T-helper 1 cell treated with Interleukin-12 subunit alpha and Interleukin-12 subunit beta and Interleukin-4 antibody, amounts not matched to agents 30 μg/mL and 1 μg/mL, for 36 hours (primary cell): Measurements from ENCODE around the gene GLRA3.

Experiments
- H3K27ac Mint-ChIP-seq: one replicate; pipeline ENCODE4 v1.8.0; 2021; ENCODE audit warnings: mild to moderate bottlenecking, mixed read lengths
- H3K27me3 Mint-ChIP-seq: one replicate; pipeline ENCODE4 v1.8.0; 2021; ENCODE audit warnings: low read depth, mixed read lengths
- H3K36me3 Mint-ChIP-seq: one replicate; pipeline ENCODE4 v1.8.0; 2021; ENCODE audit warnings: low read depth, mixed read lengths
- H3K4me1 Mint-ChIP-seq: one replicate; pipeline ENCODE4 v1.8.0; 2021; ENCODE audit warnings: low read depth, mixed read lengths
- H3K4me3 Mint-ChIP-seq: one replicate; pipeline ENCODE4 v1.8.0; 2021; ENCODE audit warnings: mild to moderate bottlenecking, moderate library complexity, mixed read lengths
- H3K9me3 Mint-ChIP-seq: one replicate; pipeline ENCODE4 v1.8.0; 2021; ENCODE audit warnings: mixed read lengths

GLRA3 gene

DNA sequence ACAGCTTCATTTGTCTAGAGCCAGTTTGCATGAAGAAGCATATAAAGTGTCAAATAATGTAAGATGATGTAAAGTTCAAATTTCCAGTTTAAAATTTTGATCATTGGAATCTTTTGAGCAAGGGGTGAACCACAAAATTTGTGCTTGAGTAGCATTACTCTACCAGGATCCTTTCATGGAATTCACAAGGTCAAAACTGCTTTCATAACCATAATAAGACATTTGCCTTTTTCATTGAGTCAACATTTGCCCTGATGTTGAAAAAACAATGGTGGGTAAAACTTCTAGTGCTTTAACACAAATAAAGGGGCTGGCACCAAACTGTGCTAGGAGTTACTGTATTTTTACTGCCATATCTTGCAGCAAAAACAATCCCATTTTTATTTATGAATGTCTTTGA, 142.2 kb downstream of the GLRA3 start:
- Mint-ChIP-seq H3K36me3 (no peaks in the 10 kb centered on the region), H3K27ac (no peak overlapping the region), H3K27me3 (no peaks in the 10 kb centered on the region), H3K9me3 (peaks cover 13% of the 10 kb centered on the region), H3K4me1 (no peaks in the 10 kb centered on the region), H3K4me3 (no peak overlapping the region)

- no peaks in the 10 kb centered on the region for H3K27me3 Mint-ChIP-seq
- no peaks in the 10 kb centered on the region for H3K9me3 Mint-ChIP-seq
- H3K27ac Mint-ChIP-seq: no peak overlapping the region
- H3K36me3 Mint-ChIP-seq: no peaks in the 10 kb centered on the region
- no peaks in the 10 kb centered on the region for H3K4me1 Mint-ChIP-seq
- no peak overlapping the region for H3K4me3 Mint-ChIP-seq
Measured at GRCh38 chr4:174681723-174682300, 147.2 kb downstream of the GLRA3 start.

DNA sequence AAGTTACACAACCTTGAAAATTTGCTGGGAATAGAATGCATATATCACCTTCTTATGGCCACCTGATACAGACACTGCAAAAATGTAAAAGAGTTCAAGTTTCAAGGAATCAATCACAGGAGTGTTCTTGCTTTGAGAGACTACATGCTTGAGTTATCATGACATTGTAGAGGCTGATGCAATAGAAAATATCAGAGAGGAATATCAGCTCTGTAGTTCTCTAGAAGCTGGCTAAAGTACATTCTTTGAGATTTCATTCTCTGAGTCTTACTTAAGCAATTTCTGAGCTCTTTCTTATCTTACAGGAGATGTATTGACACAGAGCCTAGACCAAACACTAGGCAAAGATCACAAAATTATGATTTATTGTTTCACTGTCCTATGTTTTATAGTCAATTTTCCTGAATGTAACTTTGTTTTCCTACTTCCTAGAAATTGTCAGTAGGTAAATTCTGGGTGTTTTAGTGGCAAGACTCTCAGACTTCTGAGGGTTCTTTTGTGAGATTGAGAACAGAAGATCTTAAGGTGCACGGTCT, 154.7 kb downstream of the GLRA3 start:
- Mint-ChIP-seq H3K36me3 (no peaks in the 10 kb centered on the region), H3K4me1 (no peaks in the 10 kb centered on the region), H3K9me3 (no peaks in the 10 kb centered on the region), H3K27me3 (no peaks in the 10 kb centered on the region), H3K27ac (no peak overlapping the region), H3K4me3 (no peak overlapping the region)

DNA sequence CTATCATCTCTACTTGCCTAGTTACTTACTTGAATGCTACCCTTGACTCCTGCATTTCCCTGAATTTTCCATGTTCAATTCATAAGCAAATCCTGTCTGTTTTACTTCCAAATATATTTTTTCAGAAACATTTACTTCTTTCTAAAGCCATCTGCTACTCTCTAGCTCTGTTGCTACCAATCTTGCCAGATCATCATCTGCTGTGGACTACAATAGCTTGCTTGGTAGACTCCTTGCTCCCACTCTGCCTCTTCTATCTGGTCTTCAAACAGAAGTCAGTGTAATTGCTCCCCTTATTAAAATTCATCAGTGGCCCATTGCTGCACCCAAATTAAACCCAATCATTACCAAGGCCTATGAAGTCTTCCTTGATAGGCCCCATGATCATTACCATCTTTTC, 155.2 kb downstream of the GLRA3 start:
- H3K27me3 Mint-ChIP-seq: no peaks in the 10 kb centered on the region

DNA sequence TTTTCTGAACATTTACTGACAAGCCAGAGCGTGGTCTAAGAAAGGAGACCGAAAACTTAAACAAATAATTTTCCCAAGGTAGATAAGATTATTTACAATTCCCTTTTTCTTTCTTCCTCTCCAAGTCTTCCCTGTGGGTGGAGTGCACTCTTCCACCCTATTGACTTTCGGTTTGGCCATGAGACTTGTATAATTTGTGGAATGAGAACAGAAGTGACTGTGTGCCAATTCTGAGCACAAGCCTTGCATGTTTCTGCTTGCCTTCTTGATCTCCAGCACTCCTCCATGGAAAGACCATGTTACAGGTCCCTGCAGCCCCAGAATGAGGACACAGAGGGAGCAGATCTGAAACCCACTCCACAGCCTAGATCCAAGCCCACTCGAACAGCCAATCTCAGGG, 156.8 kb downstream of the GLRA3 start:
- Mint-ChIP-seq H3K9me3 (no peaks in the 10 kb centered on the region), H3K4me1 (no peaks in the 10 kb centered on the region), H3K4me3 (no peak overlapping the region), H3K27ac (no peak overlapping the region), H3K36me3 (no peaks in the 10 kb centered on the region), H3K27me3 (no peaks in the 10 kb centered on the region)

More for the DNA sequence above, 155.2 kb downstream of the GLRA3 start:
- Mint-ChIP-seq H3K27ac (no peak overlapping the region), H3K4me3 (no peak overlapping the region), H3K9me3 (no peaks in the 10 kb centered on the region), H3K4me1 (no peaks in the 10 kb centered on the region), H3K36me3 (no peaks in the 10 kb centered on the region)

DNA sequence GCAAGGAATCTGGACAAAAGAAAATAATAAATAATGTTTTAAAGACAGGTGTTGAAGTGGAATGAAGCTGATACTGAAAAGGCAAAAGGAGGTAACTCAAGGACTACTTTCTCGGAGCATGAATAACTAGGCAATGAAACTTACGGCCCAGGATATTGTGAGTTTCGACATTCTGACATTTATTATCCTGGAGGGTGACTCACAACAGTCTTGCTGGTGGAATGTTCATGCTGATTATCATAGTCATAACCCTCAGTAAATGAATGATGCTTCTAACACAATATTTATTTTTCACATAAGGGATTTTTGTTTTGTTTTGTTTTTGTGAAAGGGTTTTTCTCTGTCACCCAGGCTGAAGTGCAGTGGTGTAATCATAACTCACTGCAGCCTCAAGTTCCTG, 159.8 kb downstream of the GLRA3 start:
- Mint-ChIP-seq H3K36me3 (no peaks in the 10 kb centered on the region), H3K4me1 (no peaks in the 10 kb centered on the region), H3K27me3 (no peaks in the 10 kb centered on the region), H3K27ac (no peak overlapping the region), H3K4me3 (no peak overlapping the region), H3K9me3 (no peaks in the 10 kb centered on the region)

DNA sequence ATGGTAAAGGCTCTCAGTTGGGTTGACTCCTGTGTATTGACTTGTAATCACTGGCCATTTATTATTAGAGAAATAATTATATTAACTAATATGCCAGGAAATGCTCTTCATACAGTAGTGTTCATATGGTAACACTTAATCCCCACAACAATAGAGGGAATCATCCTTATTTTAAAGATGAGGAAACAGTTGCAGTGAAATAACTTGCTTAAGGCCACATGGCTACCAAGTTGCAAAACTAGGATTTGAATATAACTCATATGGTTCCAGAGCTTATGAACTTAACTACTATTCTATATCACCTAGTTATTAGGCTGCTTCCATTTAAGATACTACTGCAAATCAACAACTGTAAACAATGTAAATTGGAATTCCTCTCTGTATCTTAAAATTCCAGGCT, 163.2 kb downstream of the GLRA3 start:
- peaks cover 4% of the 10 kb centered on the region for H3K27me3 Mint-ChIP-seq
- no peaks in the 10 kb centered on the region for H3K36me3 Mint-ChIP-seq
- no peak overlapping the region for H3K27ac Mint-ChIP-seq
- H3K4me3 Mint-ChIP-seq: no peak overlapping the region
- no peaks in the 10 kb centered on the region for H3K4me1 Mint-ChIP-seq
- no peaks in the 10 kb centered on the region for H3K9me3 Mint-ChIP-seq

DNA sequence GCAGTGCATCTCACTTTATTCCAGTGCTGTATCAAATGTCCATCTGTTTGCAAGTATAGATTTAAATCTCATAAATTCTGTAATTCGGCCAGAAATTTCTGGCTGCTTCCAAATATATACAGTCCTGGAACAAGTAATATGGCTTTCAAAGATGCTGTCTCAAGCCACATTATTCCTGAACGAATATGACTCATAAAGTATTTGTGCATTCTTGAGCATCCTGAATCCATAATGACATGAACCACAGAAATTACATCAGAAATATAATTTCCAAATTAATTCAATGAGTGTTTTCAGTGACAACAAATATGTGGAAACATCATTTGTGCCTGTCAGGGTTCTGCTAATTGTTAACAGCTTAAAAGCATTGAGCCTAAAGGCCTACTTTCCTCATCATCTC, 165.8 kb downstream of the GLRA3 start:
- Mint-ChIP-seq H3K27ac (no peak overlapping the region), H3K27me3 (peaks cover 4% of the 10 kb centered on the region)

DNA sequence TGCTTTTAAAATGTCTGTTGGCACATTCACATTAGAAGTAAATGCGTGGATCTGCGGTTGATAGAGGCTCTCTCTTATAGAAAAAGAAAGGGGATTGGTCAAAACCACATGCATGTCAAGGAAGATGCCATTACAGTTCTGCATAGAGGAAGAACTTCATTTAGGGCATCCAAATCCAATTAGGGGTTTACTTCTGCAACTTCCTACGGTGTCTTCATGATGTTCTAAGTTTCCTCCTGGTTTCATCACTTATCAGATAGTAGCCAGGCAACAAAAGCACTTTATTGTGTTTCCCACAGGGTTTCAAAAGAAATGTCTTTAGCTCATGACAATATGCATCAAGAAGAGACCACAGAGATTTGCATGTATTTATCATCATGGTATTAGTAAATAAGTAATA, 170.8 kb downstream of the GLRA3 start:
- Mint-ChIP-seq H3K27ac (no peak overlapping the region), H3K27me3 (peaks cover 4% of the 10 kb centered on the region), H3K4me1 (no peaks in the 10 kb centered on the region), H3K9me3 (no peaks in the 10 kb centered on the region), H3K4me3 (no peak overlapping the region), H3K36me3 (no peaks in the 10 kb centered on the region)

More for the DNA sequence above, 165.8 kb downstream of the GLRA3 start:
- Mint-ChIP-seq H3K36me3 (no peaks in the 10 kb centered on the region), H3K4me1 (no peaks in the 10 kb centered on the region), H3K4me3 (no peak overlapping the region), H3K9me3 (no peaks in the 10 kb centered on the region)

DNA sequence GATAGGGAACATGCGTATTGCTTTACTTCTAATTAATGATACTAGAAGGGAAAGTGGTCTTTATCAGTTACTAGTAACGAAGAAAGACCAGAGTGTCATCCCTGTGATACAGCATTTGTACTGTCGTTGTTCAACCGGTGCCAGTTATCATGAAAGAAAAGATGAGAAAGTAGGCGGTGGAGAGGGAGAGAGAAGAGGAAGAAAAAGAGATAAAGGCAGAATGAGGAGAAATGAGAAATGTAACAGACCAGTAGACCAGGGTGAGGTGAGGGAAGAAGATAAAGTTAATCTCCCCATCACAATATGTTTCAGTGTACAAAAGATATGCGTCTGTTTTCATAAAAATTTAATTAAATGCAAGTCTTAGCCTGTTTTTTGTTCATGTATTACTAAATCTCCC, 171.6 kb downstream of the GLRA3 start:
- peaks cover 4% of the 10 kb centered on the region for H3K27me3 Mint-ChIP-seq
- H3K9me3 Mint-ChIP-seq: no peaks in the 10 kb centered on the region
- H3K36me3 Mint-ChIP-seq: no peaks in the 10 kb centered on the region
- H3K4me3 Mint-ChIP-seq: no peak overlapping the region
- no peak overlapping the region for H3K27ac Mint-ChIP-seq
- no peaks in the 10 kb centered on the region for H3K4me1 Mint-ChIP-seq

- Mint-ChIP-seq H3K4me1 (no peaks in the 10 kb centered on the region), H3K36me3 (no peaks in the 10 kb centered on the region), H3K27ac (no peak overlapping the region), H3K9me3 (no peaks in the 10 kb centered on the region), H3K27me3 (peaks cover 4% of the 10 kb centered on the region), H3K4me3 (no peak overlapping the region)
Measured at GRCh38 chr4:174654634-174655033, 174.4 kb downstream of the GLRA3 start.

GRCh38 chr4:174650711-174651355, 178.2 kb downstream of the GLRA3 start:
- H3K27ac Mint-ChIP-seq: no peak overlapping the region
- no peaks in the 10 kb centered on the region for H3K27me3 Mint-ChIP-seq
- H3K36me3 Mint-ChIP-seq: no peaks in the 10 kb centered on the region
- H3K9me3 Mint-ChIP-seq: no peaks in the 10 kb centered on the region
- no peaks in the 10 kb centered on the region for H3K4me1 Mint-ChIP-seq
- H3K4me3 Mint-ChIP-seq: no peak overlapping the region

- Mint-ChIP-seq H3K27me3 (no peaks in the 10 kb centered on the region), H3K36me3 (no peaks in the 10 kb centered on the region), H3K4me3 (no peak overlapping the region), H3K4me1 (no peaks in the 10 kb centered on the region), H3K9me3 (no peaks in the 10 kb centered on the region), H3K27ac (no peak overlapping the region)
Measured at GRCh38 chr4:174648812-174649211, 180.2 kb downstream of the GLRA3 start.

DNA sequence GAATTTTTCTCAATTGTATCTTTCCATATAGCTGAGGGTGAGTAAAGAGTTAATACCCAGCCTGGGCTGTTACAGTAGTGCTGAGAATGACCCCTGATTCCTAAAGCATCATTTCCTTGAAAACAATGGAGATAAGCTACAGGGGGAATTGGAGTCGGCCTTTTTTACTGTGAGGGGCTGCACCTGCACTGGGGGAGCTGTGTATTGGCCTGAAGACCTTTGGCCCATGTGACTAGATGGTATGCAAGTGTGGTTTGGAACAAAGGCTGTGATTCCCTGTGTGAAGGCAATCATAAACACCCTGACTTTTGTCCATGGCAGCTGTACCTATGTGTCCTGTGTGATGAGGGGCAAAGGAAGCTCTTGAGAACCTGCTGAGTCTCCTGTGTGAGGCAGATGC, 182.7 kb downstream of the GLRA3 start:
- H3K36me3 Mint-ChIP-seq: no peaks in the 10 kb centered on the region
- H3K27me3 Mint-ChIP-seq: peaks cover 5% of the 10 kb centered on the region
- no peak overlapping the region for H3K27ac Mint-ChIP-seq
- no peaks in the 10 kb centered on the region for H3K9me3 Mint-ChIP-seq
- H3K4me1 Mint-ChIP-seq: no peaks in the 10 kb centered on the region
- no peak overlapping the region for H3K4me3 Mint-ChIP-seq

- Mint-ChIP-seq H3K27ac (no peak overlapping the region), H3K9me3 (no peaks in the 10 kb centered on the region), H3K4me1 (peaks cover 2% of the 10 kb centered on the region), H3K36me3 (no peaks in the 10 kb centered on the region), H3K4me3 (no peak overlapping the region), H3K27me3 (peaks cover 11% of the 10 kb centered on the region)
Measured at GRCh38 chr4:174640146-174640545, 188.9 kb downstream of the GLRA3 start.
